HG03565 (cell line): ENCODE results near the gene SV2B.
"Not testable (repeated sequence)": the region's sequence is repeated elsewhere in the genome, so short reads cannot be mapped to it uniquely, and the experiment has no call there.

Source experiments
- ATAC-seq: cut with Tn5 transposase; IDR thresholded peaks from one replicate; pipeline ENCODE4 v1.9.1; 2021; ENCODE audit warnings: mild to moderate bottlenecking, moderate library complexity; ENCODE audit not compliant: unreplicated experiment

Gene SV2B

DNA sequence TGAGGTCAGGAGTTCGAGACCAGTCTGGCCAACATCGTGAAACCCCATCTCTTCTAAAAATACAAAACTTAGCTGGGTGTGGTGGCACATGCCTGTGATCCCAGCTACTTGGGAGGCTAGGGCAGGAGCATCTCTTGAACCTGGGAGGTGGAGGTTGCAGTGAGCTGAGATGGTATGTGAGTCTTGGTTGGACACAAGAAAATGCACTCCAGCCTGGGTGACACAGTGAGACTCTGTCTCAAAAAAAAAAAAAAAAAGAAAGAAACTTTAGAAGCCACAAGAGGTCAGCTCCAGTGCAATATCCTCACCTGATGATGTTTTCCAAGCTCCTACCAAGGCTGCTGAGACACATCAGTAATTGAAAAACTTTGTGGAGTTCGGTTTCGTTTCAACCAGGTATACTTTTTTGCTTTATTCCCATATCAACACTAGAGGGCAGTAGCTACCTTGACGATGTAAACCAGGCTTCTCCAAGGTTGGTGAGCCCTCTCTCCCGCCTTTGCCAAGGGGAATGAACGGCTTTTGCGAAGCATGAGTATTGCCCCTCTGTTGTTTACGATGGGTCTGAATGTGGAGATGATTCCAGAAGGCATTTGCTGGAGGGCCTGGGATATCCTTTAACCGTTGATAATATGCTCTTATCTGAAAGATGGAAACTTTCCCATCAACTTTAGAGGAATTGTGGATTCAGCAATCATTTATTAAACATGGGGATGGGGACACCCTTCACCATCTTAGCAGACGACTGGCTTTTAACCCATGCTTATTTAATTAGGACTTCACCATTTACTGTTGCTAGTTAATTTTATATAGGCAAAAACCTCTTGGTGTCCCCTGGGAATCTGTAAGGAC is 202.8 kb downstream of the SV2B start:
- peak; percentile 51 for ATAC-seq

- ATAC-seq, result no peak
Observed at GRCh38 chr15:91304210-91304609, 204.2 kb downstream of the SV2B start.

DNA sequence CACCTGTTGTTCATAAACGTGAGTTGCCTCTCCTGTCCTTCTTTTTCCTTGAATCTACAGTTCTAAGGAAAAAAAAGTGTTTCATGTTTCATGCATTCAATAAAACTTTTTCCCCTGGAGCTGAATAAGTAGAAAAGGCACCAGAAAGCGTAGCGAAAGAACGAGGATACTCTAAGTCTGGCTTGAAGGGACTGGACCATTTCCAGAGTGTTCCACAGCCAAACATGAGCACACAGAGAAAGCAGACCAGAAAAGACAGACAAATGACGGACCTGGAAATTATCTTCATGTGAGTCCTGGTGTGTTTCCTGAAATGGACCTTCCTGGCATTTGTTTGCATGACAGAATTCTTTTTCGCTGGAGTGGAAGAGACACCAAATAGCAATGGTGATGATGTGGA is 204.7 kb downstream of the SV2B start:
- ATAC-seq, result no peak

- ATAC-seq, result no peak
Observed at GRCh38 chr15:91306144-91306543, 206.1 kb downstream of the SV2B start.

GRCh38 chr15:91307601-91308000 is 207.5 kb downstream of the SV2B start:
- no peak for ATAC-seq

GRCh38 chr15:91308199-91308598 is 208.1 kb downstream of the SV2B start:
- no peak for ATAC-seq

- ATAC-seq, result no peak
Observed at GRCh38 chr15:91308855-91309254, 208.8 kb downstream of the SV2B start.

DNA sequence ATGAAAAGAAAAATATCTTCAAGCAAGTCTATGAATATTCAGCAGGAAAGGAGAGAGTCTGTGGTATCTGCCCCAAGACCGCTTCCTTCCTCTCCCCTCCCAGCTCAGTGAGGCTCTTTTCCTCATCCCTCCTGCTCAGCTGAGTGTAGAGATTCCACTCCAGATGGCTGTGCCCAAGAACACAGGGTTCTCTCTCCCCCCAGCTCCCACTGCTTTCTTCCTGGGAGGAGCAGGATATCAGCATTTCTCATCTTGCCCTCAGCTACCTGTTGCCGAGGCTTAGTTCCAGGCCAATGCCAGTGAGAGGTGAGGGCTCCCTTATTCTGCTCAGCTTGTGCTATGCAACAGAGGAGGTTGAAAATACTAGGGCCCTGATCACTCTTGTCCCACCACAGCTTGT is 211.9 kb downstream of the SV2B start:
- ATAC-seq, result no peak

GRCh38 chr15:91316126-91316525 is 216.1 kb downstream of the SV2B start:
- no peak for ATAC-seq

- ATAC-seq, result no peak
Observed at GRCh38 chr15:91318516-91318915, 218.5 kb downstream of the SV2B start.

GRCh38 chr15:91318931-91319330 is 218.9 kb downstream of the SV2B start:
- no peak for ATAC-seq

GRCh38 chr15:91319371-91320059 is 219.5 kb downstream of the SV2B start:
- ATAC-seq, result no peak

DNA sequence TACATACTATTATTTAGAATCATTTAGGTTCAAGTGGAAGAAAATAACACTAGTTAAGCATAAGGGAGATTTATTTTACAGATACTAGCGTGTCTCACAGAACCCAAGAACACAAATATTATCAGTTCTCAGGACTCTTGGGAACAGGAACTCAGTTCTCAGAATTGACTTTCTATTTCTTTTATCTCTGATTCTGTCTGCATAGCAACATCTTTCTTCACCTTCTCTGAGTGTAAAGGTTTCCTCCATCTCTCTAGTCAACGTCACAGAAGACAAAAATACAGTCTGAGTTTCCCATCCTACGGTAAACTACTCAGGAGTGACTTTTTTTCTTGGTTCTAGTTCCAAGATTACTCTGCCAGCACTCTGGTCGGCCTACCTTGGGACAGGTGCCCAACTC is 220.0 kb downstream of the SV2B start:
- ATAC-seq, result no peak

- no peak for ATAC-seq
Observed at GRCh38 chr15:91329914-91330313, 229.9 kb downstream of the SV2B start.

DNA sequence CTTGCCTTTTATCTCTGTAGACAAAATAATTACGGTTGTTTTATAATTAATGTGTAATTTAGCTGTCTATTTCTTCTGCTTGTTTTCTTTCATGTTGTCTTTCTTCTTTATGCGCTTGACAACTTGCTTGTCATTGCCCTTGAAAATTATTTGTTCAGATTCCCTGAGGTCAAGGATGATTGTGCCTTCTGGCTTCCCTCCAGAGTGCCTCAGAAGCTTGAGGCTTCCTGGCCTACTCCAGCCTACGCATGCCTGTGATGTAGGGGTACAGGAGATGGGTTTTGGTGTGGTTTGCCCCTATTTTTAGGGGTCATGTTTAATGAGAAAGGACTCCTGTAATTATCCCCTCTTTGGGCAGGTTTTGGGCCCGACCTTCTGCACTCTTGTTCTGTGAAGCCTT is 231.5 kb downstream of the SV2B start:
- ATAC-seq, result no peak

- no peak for ATAC-seq
Observed at GRCh38 chr15:91335702-91336101, 235.6 kb downstream of the SV2B start.

GRCh38 chr15:91336687-91337086 is 236.6 kb downstream of the SV2B start:
- ATAC-seq, result no peak

DNA sequence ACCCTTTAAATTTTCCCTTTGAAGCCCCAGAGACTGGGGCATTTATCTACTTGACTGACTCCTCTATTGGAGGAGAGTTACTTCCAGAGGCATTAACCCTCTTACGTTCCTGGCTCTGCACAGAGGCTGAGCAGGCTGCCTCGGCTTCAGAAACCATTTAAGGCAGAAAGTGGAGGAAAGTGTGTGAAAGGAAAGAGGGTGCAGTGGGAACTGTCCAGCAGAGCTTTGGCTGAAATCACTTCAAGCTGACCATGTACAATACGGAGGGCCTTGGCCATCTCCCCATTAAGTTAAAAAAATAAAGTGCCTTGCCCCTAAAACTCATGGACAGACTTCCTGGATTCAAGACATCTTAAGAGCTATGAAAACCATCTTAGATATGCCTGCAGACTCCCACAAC is 238.7 kb downstream of the SV2B start:
- no peak for ATAC-seq

DNA sequence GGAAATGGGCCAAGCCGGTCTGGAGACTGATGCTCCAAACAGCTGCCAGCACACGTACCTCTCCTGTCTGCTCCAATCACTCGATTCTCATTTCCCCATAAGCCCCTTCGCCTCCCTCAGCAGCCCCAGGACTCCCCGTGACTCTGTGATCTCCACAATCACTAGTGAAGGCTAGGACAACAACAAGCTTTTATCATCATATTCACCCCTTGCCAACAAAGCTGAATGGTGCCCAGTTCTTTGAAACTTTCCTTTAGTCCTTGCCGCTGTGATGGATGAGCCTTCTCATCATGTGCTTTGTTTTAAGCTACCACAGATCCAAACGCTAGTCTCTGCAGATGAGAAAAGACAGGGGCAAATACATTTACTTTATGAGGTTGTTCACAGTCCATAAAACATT is 242.0 kb downstream of the SV2B start:
- ATAC-seq, result no peak

GRCh38 chr15:91344912-91345311 is 244.9 kb downstream of the SV2B start:
- ATAC-seq, result not testable (repeated sequence)

GRCh38 chr15:91345736-91346135 is 245.7 kb downstream of the SV2B start:
- ATAC-seq, result no peak

- no peak for ATAC-seq
Observed at GRCh38 chr15:91346259-91346658, 246.2 kb downstream of the SV2B start.
